ENCODE results near the gene G6PC3. TPM values are rescaled to one million over a fixed set of nuclear protein-coding genes. Genes with fewer than 3 reads are reported as not detected.

The G6PC3 gene
- total and polyA plus RNA-seq, 2 donors (not counting 3 experiments of a cell fraction or from before 2014, with no cell fraction given) = 78.4 to 194 TPM

- Histone ChIP-seq H4K20me1 (replicated peaks; ENCODE audit: control insufficient read depth, extremely low read depth, insufficient read depth, low read length) (no peaks in the 10 kb centered on the region), H3K27me3 (ENCODE audit: control insufficient read depth in 2 of 2, insufficient read depth in 2 of 2, low read length in 2 of 2) (peaks cover 2 to 7% of the 10 kb centered on the region in 2 experiments), H3K4me2 (ENCODE audit: insufficient read depth, low read length) (peak overlapping the region; percentile 65), H3K79me2 (ENCODE audit: control insufficient read depth, insufficient read depth, low read length) (no peaks in the 10 kb centered on the region), H3K9me1 (replicated peaks; ENCODE audit: control insufficient read depth, extremely low read depth, insufficient read depth, low read length) (no peaks in the 10 kb centered on the region), H3K4me1 (ENCODE audit: control insufficient read depth, extremely low read depth, insufficient read depth, low read length) (peaks cover 7% of the 10 kb centered on the region), H2AFZ (ENCODE audit: low read depth, low read length) (peak overlapping the region; percentile 89), H3K27ac (ENCODE audit: insufficient read depth, low read depth, low read length) (peak overlapping the region; percentile 51), H3K4me3 (replicated peaks in 1 of 3; ENCODE audit: insufficient read depth in 1 of 3, low read depth in 1 of 3, low read length in 3 of 3) (peak overlapping the region; percentile 29 to 72 (median 56)), H3K9me3 (replicated peaks; ENCODE audit: control insufficient read depth, insufficient read depth, low read length) (no peaks in the 10 kb centered on the region), H3K36me3 (ENCODE audit: control insufficient read depth in 2 of 2, extremely low read depth in 1 of 2, insufficient read depth in 2 of 2, low read length in 2 of 2) (no peaks in the 10 kb centered on the region), H3K9ac (replicated peaks; ENCODE audit: extremely low read depth, insufficient read depth, low read length) (peak overlapping the region; percentile 73)
- intact Hi-C loops (cut with micrococcal nuclease) (no loop called here), dilution Hi-C loops (cut with MboI; ENCODE audit: extremely low pct_ligation_motif_present, low sequenced_read_pairs) (no loop called here)
- TF ChIP-seq EZH2 (IDR thresholded peaks at IDR 0.05; ENCODE audit: borderline replicate concordance, low read depth, low read length, severe bottlenecking) (no peak), FOS (IDR thresholded peaks at IDR 0.05; ENCODE audit: borderline replicate concordance, insufficient read depth, low read length) (no peak), POLR2AphosphoS5 (IDR thresholded peaks at IDR 0.05; ENCODE audit: insufficient read depth, low read depth, low read length) (no peak), POLR2A (IDR thresholded peaks at IDR 0.05; ENCODE audit: low read depth, low read length) (no peak), GATA2 (IDR thresholded peaks at IDR 0.05; ENCODE audit: insufficient read depth, insufficient read length, low read depth, low read length) (no peak), JUN (IDR thresholded peaks at IDR 0.05; ENCODE audit: borderline replicate concordance, insufficient read depth, insufficient read length, low read depth) (no peak), MYC (IDR thresholded peaks at IDR 0.05; ENCODE audit: low read depth, low read length) (no peak)
- TF ChIP-seq, protein P1, sequence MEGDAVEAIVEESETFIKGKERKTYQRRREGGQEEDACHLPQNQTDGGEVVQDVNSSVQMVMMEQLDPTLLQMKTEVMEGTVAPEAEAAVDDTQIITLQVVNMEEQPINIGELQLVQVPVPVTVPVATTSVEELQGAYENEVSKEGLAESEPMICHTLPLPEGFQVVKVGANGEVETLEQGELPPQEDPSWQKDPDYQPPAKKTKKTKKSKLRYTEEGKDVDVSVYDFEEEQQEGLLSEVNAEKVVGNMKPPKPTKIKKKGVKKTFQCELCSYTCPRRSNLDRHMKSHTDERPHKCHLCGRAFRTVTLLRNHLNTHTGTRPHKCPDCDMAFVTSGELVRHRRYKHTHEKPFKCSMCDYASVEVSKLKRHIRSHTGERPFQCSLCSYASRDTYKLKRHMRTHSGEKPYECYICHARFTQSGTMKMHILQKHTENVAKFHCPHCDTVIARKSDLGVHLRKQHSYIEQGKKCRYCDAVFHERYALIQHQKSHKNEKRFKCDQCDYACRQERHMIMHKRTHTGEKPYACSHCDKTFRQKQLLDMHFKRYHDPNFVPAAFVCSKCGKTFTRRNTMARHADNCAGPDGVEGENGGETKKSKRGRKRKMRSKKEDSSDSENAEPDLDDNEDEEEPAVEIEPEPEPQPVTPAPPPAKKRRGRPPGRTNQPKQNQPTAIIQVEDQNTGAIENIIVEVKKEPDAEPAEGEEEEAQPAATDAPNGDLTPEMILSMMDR (IDR thresholded peaks at IDR 0.05; ENCODE audit: extremely low read depth in 1 of 2, insufficient read depth in 1 of 2, low read depth in 1 of 2, low read length in 2 of 2) = no peak
- TF ChIP-seq, protein P2, sequence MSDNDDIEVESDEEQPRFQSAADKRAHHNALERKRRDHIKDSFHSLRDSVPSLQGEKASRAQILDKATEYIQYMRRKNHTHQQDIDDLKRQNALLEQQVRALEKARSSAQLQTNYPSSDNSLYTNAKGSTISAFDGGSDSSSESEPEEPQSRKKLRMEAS (IDR thresholded peaks at IDR 0.05; ENCODE audit: insufficient read depth, insufficient read length) = no peak
- FAIRE-seq (peak; percentile 40), DNase-seq (ENCODE audit: low read depth, low spot score) (no peak)
- POLR2A ChIA-PET = interaction anchor here (0.7 to 1.2 kb wide), 6 partner anchors 14 to 80 kb away, joined by 3 to 6 read pairs (median 4); partner anchors contain the start of gene LSM12
- CTCF ChIA-PET = interaction anchor here (0.9 to 2.2 kb wide), 19 partner anchors 8 to 180 kb away, joined by 3 to 17 read pairs (median 7); partner anchors contain the start of gene G6PC3
- BruUV-seq (replicated peaks) = no TSS peak
Measured at GRCh38 chr17:44124118-44124438, 53.5 kb downstream of the G6PC3 start.

Small RNA genes within 50 kb of the gene (small RNA-seq; reads per million reads assigned to genes)
- gene RF00012 (ENCODE audit: insufficient read depth, insufficient read length, low read depth, low replicate concordance) = not detected

Other genes with a start within 250 kb of the G6PC3 start
- gene MPP3, start 237.6 kb upstream of the G6PC3 start, total RNA-seq = 10.8 and 11.3 TPM in 2 replicates
- 5.4 and 6.1 TPM in 2 replicates for gene MPP3, start 237.6 kb upstream of the G6PC3 start, polyA plus RNA-seq
- gene CD300LG, start 223.6 kb upstream of the G6PC3 start, total RNA-seq = not detected in 2 replicates
- gene CD300LG, start 223.6 kb upstream of the G6PC3 start, polyA plus RNA-seq = not detected in 2 replicates
- 1.2 and 1.6 TPM in 2 replicates for gene MPP2, start 163.2 kb upstream of the G6PC3 start, total RNA-seq
- gene MPP2, start 163.2 kb upstream of the G6PC3 start, polyA plus RNA-seq = 1.2 and 1.4 TPM in 2 replicates
- gene PPY, start 128.3 kb upstream of the G6PC3 start, total RNA-seq = not detected in 2 replicates
- not detected in 2 replicates for gene PPY, start 128.3 kb upstream of the G6PC3 start, polyA plus RNA-seq
- not detected in 2 replicates for gene PYY, start 116.8 kb upstream of the G6PC3 start, total RNA-seq
- 0.14 TPM in 1 of 2 replicates, not detected in the other for gene PYY, start 116.8 kb upstream of the G6PC3 start, polyA plus RNA-seq
- gene NAGS, start 66.1 kb upstream of the G6PC3 start, total RNA-seq = 5.8 and 6.1 TPM in 2 replicates
- 3.3 and 3.7 TPM in 2 replicates for gene NAGS, start 66.1 kb upstream of the G6PC3 start, polyA plus RNA-seq
- 29.4 and 30.4 TPM in 2 replicates for gene TMEM101, start 55.8 kb upstream of the G6PC3 start, total RNA-seq
- gene TMEM101, start 55.8 kb upstream of the G6PC3 start, polyA plus RNA-seq = 60.2 and 61.6 TPM in 2 replicates
- gene LSM12, start 4.1 kb upstream of the G6PC3 start, total RNA-seq = 68.9 and 73.5 TPM in 2 replicates
- 34.3 and 36.5 TPM in 2 replicates for gene LSM12, start 4.1 kb upstream of the G6PC3 start, polyA plus RNA-seq
- 40.2 and 40.4 TPM in 2 replicates for gene HDAC5, start 52.9 kb downstream of the G6PC3 start, total RNA-seq
- gene HDAC5, start 52.9 kb downstream of the G6PC3 start, polyA plus RNA-seq = 35.4 and 40.0 TPM in 2 replicates
- gene HROB, start 71.2 kb downstream of the G6PC3 start, total RNA-seq = 9.0 and 10.1 TPM in 2 replicates
- gene HROB, start 71.2 kb downstream of the G6PC3 start, polyA plus RNA-seq = 6.9 and 7.0 TPM in 2 replicates
- not detected in 2 replicates for gene ASB16, start 100.0 kb downstream of the G6PC3 start, total RNA-seq
- not detected in 2 replicates for gene ASB16, start 100.0 kb downstream of the G6PC3 start, polyA plus RNA-seq
- gene TMUB2, start 116.2 kb downstream of the G6PC3 start, total RNA-seq = 39.5 and 43.6 TPM in 2 replicates
- gene TMUB2, start 116.2 kb downstream of the G6PC3 start, polyA plus RNA-seq = 72.5 and 80.0 TPM in 2 replicates
- 82.5 and 102 TPM in 2 replicates for gene ATXN7L3, start 129.1 kb downstream of the G6PC3 start, total RNA-seq
- 50.7 and 61.3 TPM in 2 replicates for gene ATXN7L3, start 129.1 kb downstream of the G6PC3 start, polyA plus RNA-seq
- gene UBTF, start 148.9 kb downstream of the G6PC3 start, total RNA-seq = 74.3 and 84.7 TPM in 2 replicates
- gene UBTF, start 148.9 kb downstream of the G6PC3 start, polyA plus RNA-seq = 10.8 and 14.7 TPM in 2 replicates
- not detected in 2 replicates for gene SLC4A1, start 197.4 kb downstream of the G6PC3 start, total RNA-seq
- not detected in 2 replicates for gene SLC4A1, start 197.4 kb downstream of the G6PC3 start, polyA plus RNA-seq
- gene RUNDC3A, start 237.9 kb downstream of the G6PC3 start, total RNA-seq = not detected in 2 replicates
- 0.12 and 0.13 TPM in 2 replicates for gene RUNDC3A, start 237.9 kb downstream of the G6PC3 start, polyA plus RNA-seq

All from endothelial cell of umbilical vein (primary cell).